ENCODE results near the gene DCLRE1C.
"Not testable (repeated sequence)": the region's sequence is repeated elsewhere in the genome, so short reads cannot be mapped to it uniquely, and the experiment has no call there.

Gene DCLRE1C

GRCh38 chr10:14884082-14884481 is 69.8 kb downstream of the DCLRE1C start:
- Mint-ChIP-seq H3K36me3 (ENCODE audit: low read depth) (peaks cover 11% of the 10 kb centered on the region), H3K27ac (no peak overlapping the region), H3K4me1 (ENCODE audit: low read depth) (peaks cover 26% of the 10 kb centered on the region), H3K4me3 (no peak overlapping the region), H3K27me3 (ENCODE audit: low read depth) (no peaks in the 10 kb centered on the region), H3K9me3 (no peaks in the 10 kb centered on the region)
- DNase-seq (ENCODE audit: low spot score), result peak; percentile 9

GRCh38 chr10:14880229-14880628 is 73.7 kb downstream of the DCLRE1C start:
- peaks cover 40% of the 10 kb centered on the region for H3K4me1 Mint-ChIP-seq (ENCODE audit: low read depth)
- peaks cover 14% of the 10 kb centered on the region for H3K36me3 Mint-ChIP-seq (ENCODE audit: low read depth)
- peak overlapping the region; percentile 88 for H3K27ac Mint-ChIP-seq
- H3K4me3 Mint-ChIP-seq, result peak overlapping the region; percentile 90
- DNase-seq (ENCODE audit: low spot score), result no peak
- no peaks in the 10 kb centered on the region for H3K9me3 Mint-ChIP-seq
- no peaks in the 10 kb centered on the region for H3K27me3 Mint-ChIP-seq (ENCODE audit: low read depth)

GRCh38 chr10:14879928-14880193 is 74.0 kb downstream of the DCLRE1C start:
- Mint-ChIP-seq H3K9me3 (no peaks in the 10 kb centered on the region), H3K4me3 (peak overlapping the region; percentile 90), H3K36me3 (ENCODE audit: low read depth) (peaks cover 14% of the 10 kb centered on the region), H3K27me3 (ENCODE audit: low read depth) (no peaks in the 10 kb centered on the region), H3K27ac (peak overlapping the region; percentile 88), H3K4me1 (ENCODE audit: low read depth) (peaks cover 40% of the 10 kb centered on the region)
- no peak for DNase-seq (ENCODE audit: low spot score)

DNA sequence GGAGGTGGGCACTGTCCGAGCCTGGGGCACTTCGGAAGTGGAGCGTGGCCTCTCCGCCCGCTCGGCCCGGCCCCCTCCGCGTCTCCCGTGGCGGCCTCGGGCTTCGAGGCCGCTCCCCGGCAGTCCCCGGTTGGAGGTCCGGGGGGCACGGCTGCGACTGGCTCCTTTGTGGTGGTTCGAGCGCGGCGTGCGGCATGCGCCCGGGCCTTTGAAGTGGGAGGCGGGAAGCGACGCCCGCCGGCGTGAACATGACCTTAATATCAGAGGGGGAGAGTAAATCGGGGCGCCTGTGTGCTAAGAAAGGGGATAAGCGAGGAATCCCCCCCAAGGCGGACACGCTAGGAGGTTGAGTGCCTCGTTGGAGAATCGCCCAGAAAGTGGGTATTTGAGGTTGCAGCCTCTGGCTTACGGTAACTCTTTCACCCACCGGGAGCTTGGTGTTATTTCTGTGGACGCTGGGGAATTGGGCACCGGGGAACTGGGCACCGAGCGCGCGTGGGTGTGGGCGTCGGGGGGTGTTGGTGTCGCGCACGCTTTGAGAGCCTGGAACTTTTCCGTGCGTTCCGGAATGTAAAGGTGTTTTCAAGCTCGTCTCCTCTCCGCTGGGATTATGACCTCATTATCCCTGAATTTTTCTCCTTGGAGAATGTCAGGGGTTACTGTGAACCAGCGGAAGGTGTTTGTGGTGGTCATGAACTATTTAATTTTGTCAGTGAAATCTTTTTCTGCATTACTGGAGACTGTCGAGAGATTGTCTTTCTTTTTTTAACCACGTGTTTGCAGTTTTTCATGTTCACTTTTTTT is 74.6 kb downstream of the DCLRE1C start:
- peaks cover 40% of the 10 kb centered on the region for H3K4me1 Mint-ChIP-seq (ENCODE audit: low read depth)
- peaks cover 14% of the 10 kb centered on the region for H3K36me3 Mint-ChIP-seq (ENCODE audit: low read depth)
- no peaks in the 10 kb centered on the region for H3K27me3 Mint-ChIP-seq (ENCODE audit: low read depth)
- DNase-seq (ENCODE audit: low spot score), result peak; percentile 27
- H3K9me3 Mint-ChIP-seq, result no peaks in the 10 kb centered on the region
- peak overlapping the region; percentile 88 for H3K27ac Mint-ChIP-seq
- H3K4me3 Mint-ChIP-seq, result peak overlapping the region; percentile 90

- Mint-ChIP-seq H3K4me1 (ENCODE audit: low read depth) (peaks cover 40% of the 10 kb centered on the region), H3K36me3 (ENCODE audit: low read depth) (peaks cover 14% of the 10 kb centered on the region), H3K9me3 (no peaks in the 10 kb centered on the region), H3K4me3 (peak within 1 kb of the TSS; percentile 97), H3K27ac (peak within 1 kb of the TSS; percentile 88), H3K27me3 (ENCODE audit: low read depth) (no peaks in the 10 kb centered on the region)
- peak; percentile 95 for DNase-seq (ENCODE audit: low spot score)
Measured at GRCh38 chr10:14878266-14879123, 75.4 kb downstream of the DCLRE1C start, which contains the start of gene SUV39H2. Gene SUV39H2, plus strand, starts transcription at chr10:14878866. Its CDS starts 23 bp downstream, at chr10:14878889.

- no peak for DNase-seq (ENCODE audit: low spot score)
- peaks cover 4% of the 10 kb centered on the region for H3K36me3 Mint-ChIP-seq (ENCODE audit: low read depth)
- H3K27ac Mint-ChIP-seq, result peak overlapping the region; percentile 55
- H3K4me3 Mint-ChIP-seq, result peak overlapping the region; percentile 97
- no peaks in the 10 kb centered on the region for H3K9me3 Mint-ChIP-seq
- H3K27me3 Mint-ChIP-seq (ENCODE audit: low read depth), result no peaks in the 10 kb centered on the region
- H3K4me1 Mint-ChIP-seq (ENCODE audit: low read depth), result peaks cover 34% of the 10 kb centered on the region
Measured at GRCh38 chr10:14876764-14877163, 77.1 kb downstream of the DCLRE1C start.

DNA sequence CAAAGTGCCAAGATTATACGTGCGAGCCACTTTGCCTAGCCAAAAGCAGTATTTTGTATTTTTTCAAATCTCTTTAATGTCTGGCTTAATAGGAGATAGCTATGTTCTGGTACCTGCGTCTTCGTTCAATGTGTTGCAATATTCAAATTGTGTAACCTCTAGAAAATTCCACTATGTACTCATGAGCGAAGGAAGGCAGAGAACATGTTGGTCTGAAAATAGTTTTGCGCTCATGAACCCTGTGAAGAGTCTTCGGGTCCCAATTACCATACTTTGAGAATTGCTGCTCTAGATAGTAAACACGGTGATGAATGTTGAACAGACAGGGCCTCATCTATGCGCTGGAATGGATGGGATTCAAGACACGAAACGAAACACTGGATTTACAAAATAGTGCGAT is 78.0 kb downstream of the DCLRE1C start:
- H3K9me3 Mint-ChIP-seq, result no peaks in the 10 kb centered on the region
- no peak overlapping the region for H3K4me3 Mint-ChIP-seq
- H3K27ac Mint-ChIP-seq, result no peak overlapping the region
- no peak for DNase-seq (ENCODE audit: low spot score)
- peaks cover 28% of the 10 kb centered on the region for H3K4me1 Mint-ChIP-seq (ENCODE audit: low read depth)
- no peaks in the 10 kb centered on the region for H3K27me3 Mint-ChIP-seq (ENCODE audit: low read depth)
- H3K36me3 Mint-ChIP-seq (ENCODE audit: low read depth), result peaks cover 4% of the 10 kb centered on the region

DNA sequence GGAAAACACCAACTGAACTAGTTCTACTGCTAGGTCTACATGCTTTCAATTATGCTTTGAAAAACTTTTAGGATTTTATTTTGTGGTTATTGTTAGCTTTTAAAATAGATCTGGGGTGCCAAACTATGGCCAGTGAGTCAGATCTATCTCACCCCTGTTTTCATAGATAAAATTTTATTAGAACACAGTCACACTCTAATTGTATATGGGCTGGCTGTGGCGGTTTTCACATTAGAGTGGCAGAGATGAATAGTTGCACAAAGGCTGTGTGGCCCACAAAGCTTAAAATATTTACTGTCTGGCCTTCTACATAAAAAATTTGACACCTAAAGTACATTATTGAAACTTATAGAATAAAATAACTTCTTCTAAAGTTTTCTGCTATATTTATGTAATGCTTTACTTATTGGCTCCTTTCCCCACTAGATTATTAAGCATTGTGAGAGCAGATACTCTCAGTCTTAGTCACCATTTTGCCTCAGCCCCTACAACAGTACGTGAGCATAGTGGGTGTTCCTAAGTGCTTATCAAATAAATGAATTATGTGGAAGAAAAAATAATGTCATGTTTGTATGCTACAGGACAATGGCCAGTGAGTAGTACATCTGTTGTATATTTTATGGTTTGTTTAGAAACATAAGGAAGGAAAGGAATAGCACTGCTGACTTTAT is 80.7 kb downstream of the DCLRE1C start:
- no peak for DNase-seq (ENCODE audit: low spot score)
- H3K4me3 Mint-ChIP-seq, result no peak overlapping the region
- H3K27ac Mint-ChIP-seq, result no peak overlapping the region
- H3K9me3 Mint-ChIP-seq, result no peaks in the 10 kb centered on the region
- H3K27me3 Mint-ChIP-seq (ENCODE audit: low read depth), result no peaks in the 10 kb centered on the region
- peaks cover 19% of the 10 kb centered on the region for H3K36me3 Mint-ChIP-seq (ENCODE audit: low read depth)
- peaks cover 17% of the 10 kb centered on the region for H3K4me1 Mint-ChIP-seq (ENCODE audit: low read depth)

DNA sequence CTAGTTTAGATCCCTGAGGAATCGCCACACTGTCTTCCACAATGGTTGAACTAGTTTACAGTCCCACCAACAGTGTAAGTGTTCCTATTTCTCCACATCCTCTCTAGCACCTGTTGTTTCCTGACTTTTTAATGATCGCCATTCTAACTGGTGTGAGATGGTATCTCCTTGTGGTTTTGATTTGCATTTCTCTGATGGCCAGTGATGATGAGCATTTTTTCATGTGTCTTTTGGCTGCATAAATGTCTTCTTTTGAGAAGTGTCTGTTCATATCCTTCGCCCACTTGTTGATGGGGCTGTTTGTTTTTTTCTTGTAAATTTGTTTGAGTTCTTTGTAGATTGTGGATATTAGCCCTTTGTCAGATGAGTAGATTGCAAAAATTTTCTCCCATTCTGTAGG is 89.0 kb downstream of the DCLRE1C start:
- not testable (repeated sequence) for H3K9me3 Mint-ChIP-seq; H3K27me3 Mint-ChIP-seq (ENCODE audit: low read depth); H3K4me3 Mint-ChIP-seq; H3K27ac Mint-ChIP-seq; H3K4me1 Mint-ChIP-seq (ENCODE audit: low read depth); DNase-seq (ENCODE audit: low spot score)
- H3K36me3 Mint-ChIP-seq (ENCODE audit: low read depth), result peaks cover 49% of the 10 kb centered on the region

- not testable (repeated sequence) for H3K27me3 Mint-ChIP-seq (ENCODE audit: low read depth); H3K4me3 Mint-ChIP-seq; DNase-seq (ENCODE audit: low spot score); H3K9me3 Mint-ChIP-seq; H3K4me1 Mint-ChIP-seq (ENCODE audit: low read depth); H3K27ac Mint-ChIP-seq
- H3K36me3 Mint-ChIP-seq (ENCODE audit: low read depth), result peaks cover 46% of the 10 kb centered on the region
Measured at GRCh38 chr10:14864466-14864865, 89.4 kb downstream of the DCLRE1C start.

DNA sequence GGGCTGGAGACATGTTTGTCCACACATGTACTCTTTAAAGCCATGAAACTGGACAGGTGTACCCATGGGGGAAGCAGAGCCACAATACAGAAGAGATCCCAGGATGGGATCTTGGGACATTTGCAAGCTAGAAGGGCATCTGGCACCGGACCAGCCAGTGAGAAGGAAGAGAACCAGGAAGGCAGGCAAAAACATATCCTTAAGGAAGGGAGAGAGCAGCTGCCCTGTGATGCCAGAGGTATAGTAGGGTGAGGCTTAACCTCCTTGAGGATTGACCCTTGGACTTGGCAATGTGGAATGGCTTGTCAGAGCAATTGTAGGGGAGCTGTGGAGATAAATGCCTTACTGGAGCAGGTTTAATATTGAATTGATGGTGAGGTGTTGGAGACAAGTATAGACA is 93.1 kb downstream of the DCLRE1C start:
- H3K4me3 Mint-ChIP-seq, result no peak overlapping the region
- H3K4me1 Mint-ChIP-seq (ENCODE audit: low read depth), result no peaks in the 10 kb centered on the region
- DNase-seq (ENCODE audit: low spot score), result no peak
- peak overlapping the region; percentile 7 for H3K27ac Mint-ChIP-seq
- peaks cover 35% of the 10 kb centered on the region for H3K36me3 Mint-ChIP-seq (ENCODE audit: low read depth)
- no peaks in the 10 kb centered on the region for H3K27me3 Mint-ChIP-seq (ENCODE audit: low read depth)
- no peaks in the 10 kb centered on the region for H3K9me3 Mint-ChIP-seq

- Mint-ChIP-seq H3K27me3 (ENCODE audit: low read depth) (no peaks in the 10 kb centered on the region), H3K4me3 (no peak overlapping the region), H3K27ac (no peak overlapping the region), H3K36me3 (ENCODE audit: low read depth) (peaks cover 30% of the 10 kb centered on the region), H3K9me3 (no peaks in the 10 kb centered on the region), H3K4me1 (ENCODE audit: low read depth) (no peaks in the 10 kb centered on the region)
- no peak for DNase-seq (ENCODE audit: low spot score)
Measured at GRCh38 chr10:14859775-14860174, 94.1 kb downstream of the DCLRE1C start.

GRCh38 chr10:14859043-14859442 is 94.9 kb downstream of the DCLRE1C start:
- Mint-ChIP-seq H3K27me3 (ENCODE audit: low read depth) (no peaks in the 10 kb centered on the region), H3K4me3 (no peak overlapping the region), H3K27ac (no peak overlapping the region), H3K36me3 (ENCODE audit: low read depth) (peaks cover 32% of the 10 kb centered on the region), H3K9me3 (no peaks in the 10 kb centered on the region), H3K4me1 (ENCODE audit: low read depth) (no peaks in the 10 kb centered on the region)
- no peak for DNase-seq (ENCODE audit: low spot score)
